Lower lobe of right lung (tissue), 2 donors: Measurements from ENCODE around the gene PPP1R3D. TPM values are rescaled to one million over a fixed set of nuclear protein-coding genes. Genes with fewer than 3 reads are reported as not detected.
A peak's percentile ranks its signal among the peaks of the same experiment; 100 is the strongest.

Experiments
- ATAC-seq, 2 donors: fragments of 200-7000 bp; cut with Tn5 transposase; one replicate each; pipeline ENCODE4 v1.9.1; 2020 to 2022; ENCODE audit warnings: mild to moderate bottlenecking in 2 of 2, moderate library complexity in 2 of 2
- DNase-seq: peaks from one replicate; pipeline ENCODE4 v3.0.0-alpha.2; 2020
- H3K27ac ChIP-seq: fragments of 200-600 bp; one replicate; pipeline ENCODE4 v1.8.0; 2022
- H3K27me3 ChIP-seq: fragments of 200-600 bp; one replicate; pipeline ENCODE4 v1.8.0; 2022; ENCODE audit warnings: low read depth
- H3K36me3 ChIP-seq: fragments of 200-600 bp; one replicate; pipeline ENCODE4 v1.8.0; 2022; ENCODE audit warnings: mild to moderate bottlenecking
- H3K4me1 ChIP-seq: fragments of 200-600 bp; one replicate; pipeline ENCODE4 v1.8.0; 2022
- H3K4me3 ChIP-seq: fragments of 200-600 bp; one replicate; pipeline ENCODE4 v1.8.0; 2022; ENCODE audit warnings: mild to moderate bottlenecking
- H3K9me3 ChIP-seq: fragments of 200-600 bp; one replicate; pipeline ENCODE4 v1.8.0; 2022
- CTCF ChIP-seq: fragments of 200-600 bp; IDR thresholded peaks from one replicate; pipeline ENCODE4 v1.8.0; 2022; ENCODE audit warnings: antibody characterized with exemption, mild to moderate bottlenecking
- intact Hi-C: fragments of 100-400 bp; cut with DNase I; formaldehyde crosslinking; loops from one replicate; pipeline ENCODE4 v1.11.0; 2022
- total RNA-seq: library from RNA; stranded (reverse); fragmentation: NEBNext Ultra II Directional; extraction: Animal tissue kit (Norgen Biotek cat#: 25700); gene quantifications from one replicate; pipeline ENCODE4 v1.2.1, GENCODE V29; 2021
- donor health status: DM: no; HTN: yes; CAD: no; lungs with severe emphysema.

Gene PPP1R3D
- total RNA-seq, 1 donor from 2014 or later: 12.1 TPM

GRCh38 chr20:59948212-59948611, 8.1 kb upstream of the PPP1R3D start:
- no peaks in the 10 kb centered on the region for H3K9me3 ChIP-seq
- intact Hi-C loops: no loop called here
- H3K36me3 ChIP-seq: peaks cover 29% of the 10 kb centered on the region
- H3K27me3 ChIP-seq: no peaks in the 10 kb centered on the region
- TF ChIP-seq CTCF: no peak
- DNase-seq (no peak), ATAC-seq (peak in 1 of 2 donors; percentile 28)
- no peak overlapping the region for H3K27ac ChIP-seq
- no peak overlapping the region for H3K4me3 ChIP-seq
- H3K4me1 ChIP-seq: peaks cover 11% of the 10 kb centered on the region

- intact Hi-C loops: no loop called here
- no peaks in the 10 kb centered on the region for H3K9me3 ChIP-seq
- peaks cover 38% of the 10 kb centered on the region for H3K36me3 ChIP-seq
- no peak overlapping the region for H3K27ac ChIP-seq
- TF ChIP-seq CTCF: no peak
- DNase-seq: no peak
- no peak overlapping the region for H3K4me3 ChIP-seq
- ATAC-seq: no peak
- H3K4me1 ChIP-seq: peaks cover 11% of the 10 kb centered on the region
- H3K27me3 ChIP-seq: no peaks in the 10 kb centered on the region
These were observed 7.3 kb upstream of the PPP1R3D start for GRCh38 chr20:59947376-59947775.

GRCh38 chr20:59945731-59946130, 5.6 kb upstream of the PPP1R3D start:
- DNase-seq (no peak), ATAC-seq (no peak)
- intact Hi-C loops: no loop called here
- H3K27me3 ChIP-seq: no peaks in the 10 kb centered on the region
- no peaks in the 10 kb centered on the region for H3K9me3 ChIP-seq
- no peak for TF ChIP-seq CTCF
- peaks cover 33% of the 10 kb centered on the region for H3K36me3 ChIP-seq
- peaks cover 24% of the 10 kb centered on the region for H3K4me1 ChIP-seq
- no peak overlapping the region for H3K4me3 ChIP-seq
- no peak overlapping the region for H3K27ac ChIP-seq

GRCh38 chr20:59945175-59945574, 5.1 kb upstream of the PPP1R3D start:
- no peaks in the 10 kb centered on the region for H3K9me3 ChIP-seq
- ATAC-seq (no peak), DNase-seq (no peak)
- peaks cover 33% of the 10 kb centered on the region for H3K36me3 ChIP-seq
- intact Hi-C loops: no loop called here
- H3K27ac ChIP-seq: no peak overlapping the region
- TF ChIP-seq CTCF: no peak
- peaks cover 24% of the 10 kb centered on the region for H3K4me1 ChIP-seq
- no peak overlapping the region for H3K4me3 ChIP-seq
- no peaks in the 10 kb centered on the region for H3K27me3 ChIP-seq

GRCh38 chr20:59944726-59945125, 4.6 kb upstream of the PPP1R3D start:
- Histone ChIP-seq H3K27me3 (no peaks in the 10 kb centered on the region), H3K27ac (no peak overlapping the region), H3K36me3 (peaks cover 33% of the 10 kb centered on the region), H3K4me3 (no peak overlapping the region), H3K4me1 (peaks cover 24% of the 10 kb centered on the region), H3K9me3 (no peaks in the 10 kb centered on the region)
- TF ChIP-seq CTCF: no peak
- no peak for DNase-seq
- no peak for ATAC-seq
- intact Hi-C loops: no loop called here

- no peak for TF ChIP-seq CTCF
- Histone ChIP-seq H3K27ac (no peak overlapping the region), H3K4me3 (no peak overlapping the region), H3K9me3 (no peaks in the 10 kb centered on the region), H3K4me1 (peaks cover 38% of the 10 kb centered on the region), H3K36me3 (peaks cover 33% of the 10 kb centered on the region), H3K27me3 (no peaks in the 10 kb centered on the region)
- no peak for DNase-seq
- no peak for ATAC-seq
- intact Hi-C loops: no loop called here
These were observed 2.1 kb upstream of the PPP1R3D start for GRCh38 chr20:59942245-59942644.
